Kidney epithelial cell (primary cell): ENCODE measurements around the gene ADH6. TPM values are rescaled to one million over a fixed set of nuclear protein-coding genes. Genes with fewer than 3 reads are reported as not detected.

ENCODE experiments used
- DNase-seq: peaks from one replicate; pipeline ENCODE4 v3.0.0-alpha.2; 2010; ENCODE audit warnings: low read depth
- H3K27me3 ChIP-seq: 2 replicates; pipeline ENCODE4 v1.6.0; 2011; ENCODE audit warnings: low read length; ENCODE audit not compliant: control insufficient read depth, insufficient read depth
- H3K36me3 ChIP-seq: 2 replicates; pipeline ENCODE4 v1.5.1; 2011; ENCODE audit warnings: low read length; ENCODE audit not compliant: control insufficient read depth, insufficient read depth
- H3K4me3 ChIP-seq: 2 replicates; pipeline ENCODE4 v1.5.1; 2011; ENCODE audit warnings: low read depth, mild to moderate bottlenecking, control low read depth, low read length
- CTCF ChIP-seq: IDR thresholded peaks from 2 replicates; pipeline ENCODE4 v1.5.1; 2011; ENCODE audit warnings: mild to moderate bottlenecking, moderate library complexity, low read length, control low read depth, inconsistent platforms; ENCODE audit not compliant: insufficient read depth, poor library complexity, severe bottlenecking
- total RNA-seq: library from RNA; depleted of rRNA; stranded (reverse); fragments of >200 nt; gene quantifications from 2 replicates; pipeline ENCODE4 v1.2.3, GENCODE V29; 2015

The ADH6 gene
- total RNA-seq, 1 donor from 2014 or later, result not detected

- Histone ChIP-seq H3K4me3 (no peak overlapping the region), H3K27me3 (no peaks in the 10 kb centered on the region), H3K36me3 (no peaks in the 10 kb centered on the region)
- no peak for TF ChIP-seq CTCF
- no peak for DNase-seq
Measured at GRCh38 chr4:99207911-99208718, 10.9 kb downstream of the ADH6 start.

GRCh38 chr4:99207069-99207743 is 11.8 kb downstream of the ADH6 start:
- DNase-seq, result no peak
- no peak for TF ChIP-seq CTCF

GRCh38 chr4:99205153-99205979 is 13.7 kb downstream of the ADH6 start:
- Histone ChIP-seq H3K36me3 (no peaks in the 10 kb centered on the region), H3K27me3 (no peaks in the 10 kb centered on the region), H3K4me3 (no peak overlapping the region)
- no peak for DNase-seq
- TF ChIP-seq CTCF, result no peak

More at GRCh38 chr4:99207069-99207743, 11.8 kb downstream of the ADH6 start:
- H3K4me3 ChIP-seq, result no peak overlapping the region
- H3K27me3 ChIP-seq, result no peaks in the 10 kb centered on the region
- H3K36me3 ChIP-seq, result no peaks in the 10 kb centered on the region

GRCh38 chr4:99202536-99202935 is 16.5 kb downstream of the ADH6 start:
- Histone ChIP-seq H3K4me3 (no peak overlapping the region), H3K27me3 (no peaks in the 10 kb centered on the region), H3K36me3 (no peaks in the 10 kb centered on the region)
- TF ChIP-seq CTCF, result no peak
- no peak for DNase-seq

GRCh38 chr4:99202094-99202493 is 17.0 kb downstream of the ADH6 start:
- Histone ChIP-seq H3K36me3 (no peaks in the 10 kb centered on the region), H3K4me3 (no peak overlapping the region), H3K27me3 (no peaks in the 10 kb centered on the region)
- no peak for TF ChIP-seq CTCF
- DNase-seq, result no peak
